Karpas-422 (cell line): ENCODE data around the gene C6orf141. TPM values are rescaled to one million over a fixed set of nuclear protein-coding genes. Genes with fewer than 3 reads are reported as not detected.

ENCODE experiments used
- DNase-seq: peaks from one replicate; pipeline ENCODE4 v3.0.0-alpha.2; 2015
- H2AFZ ChIP-seq: fragments of 200-600 bp; sonication (generic); 2 replicates; pipeline ENCODE4 v1.6.1; 2014; ENCODE audit warnings: antibody characterized with exemption, low read length, mixed read lengths
- H3K27ac ChIP-seq: fragments of 200-600 bp; sonication (generic); 2 replicates; pipeline ENCODE4 v1.5.1; 2014; ENCODE audit warnings: mild to moderate bottlenecking, low read length, moderate library complexity
- H3K27me3 ChIP-seq: fragments of 200-600 bp; sonication (generic); 2 replicates; pipeline ENCODE4 v1.6.1; 2014; ENCODE audit warnings: low read length, mixed read lengths
- H3K36me3 ChIP-seq: fragments of 200-600 bp; sonication (generic); 2 replicates; pipeline ENCODE4 v1.6.1; 2014; ENCODE audit warnings: low read length, mixed read lengths; ENCODE audit not compliant: insufficient read depth
- H3K4me1 ChIP-seq: fragments of 200-600 bp; sonication (generic); 2 replicates; pipeline ENCODE4 v1.6.1; 2014; ENCODE audit warnings: mild to moderate bottlenecking, low read length, mixed read lengths
- H3K4me2 ChIP-seq: fragments of 200-600 bp; sonication (generic); 2 replicates; pipeline ENCODE4 v1.6.1; 2014; ENCODE audit warnings: low read length, low read depth, mild to moderate bottlenecking; ENCODE audit not compliant: poor library complexity, severe bottlenecking
- H3K4me3 ChIP-seq: fragments of 200-600 bp; sonication (generic); 2 replicates; pipeline ENCODE4 v1.5.1; 2014; ENCODE audit warnings: mild to moderate bottlenecking, antibody characterized with exemption, low read length, mixed read lengths
- H3K79me2 ChIP-seq: fragments of 200-600 bp; sonication (generic); 2 replicates; pipeline ENCODE4 v1.6.1; 2014; ENCODE audit warnings: mild to moderate bottlenecking, low read length, mixed read lengths
- H3K9ac ChIP-seq: fragments of 200-600 bp; sonication (generic); 2 replicates; pipeline ENCODE4 v1.6.0; 2014; ENCODE audit warnings: low read length
- H3K9me2 ChIP-seq: fragments of 200-600 bp; sonication (generic), shearing (Covaris generic); replicated peaks from 2 replicates; pipeline ENCODE4 v1.6.0; 2014; ENCODE audit warnings: mild to moderate bottlenecking, low read length, moderate library complexity; ENCODE audit not compliant: insufficient read depth
- H3K9me3 ChIP-seq: fragments of 300-700, 200-600 bp; sonication (generic); 2 replicates; pipeline ENCODE4 v1.6.1; 2014; ENCODE audit warnings: low read length, mixed read lengths
- H4K20me1 ChIP-seq: fragments of 200-600 bp; sonication (generic); 2 replicates; pipeline ENCODE4 v1.6.1; 2014; ENCODE audit warnings: mild to moderate bottlenecking, antibody characterized with exemption, low read length, low read depth; ENCODE audit not compliant: insufficient read depth
- total RNA-seq: library from RNA; depleted of rRNA; stranded (reverse); fragments of >200 nt; shearing (Covaris generic); gene quantifications from 2 replicates; pipeline ENCODE4 v1.2.3, GENCODE V29; 2014; ENCODE audit warnings: low replicate concordance

The C6orf141 gene
- total RNA-seq, 1 experiment from 2014 or later, result not detected

DNA sequence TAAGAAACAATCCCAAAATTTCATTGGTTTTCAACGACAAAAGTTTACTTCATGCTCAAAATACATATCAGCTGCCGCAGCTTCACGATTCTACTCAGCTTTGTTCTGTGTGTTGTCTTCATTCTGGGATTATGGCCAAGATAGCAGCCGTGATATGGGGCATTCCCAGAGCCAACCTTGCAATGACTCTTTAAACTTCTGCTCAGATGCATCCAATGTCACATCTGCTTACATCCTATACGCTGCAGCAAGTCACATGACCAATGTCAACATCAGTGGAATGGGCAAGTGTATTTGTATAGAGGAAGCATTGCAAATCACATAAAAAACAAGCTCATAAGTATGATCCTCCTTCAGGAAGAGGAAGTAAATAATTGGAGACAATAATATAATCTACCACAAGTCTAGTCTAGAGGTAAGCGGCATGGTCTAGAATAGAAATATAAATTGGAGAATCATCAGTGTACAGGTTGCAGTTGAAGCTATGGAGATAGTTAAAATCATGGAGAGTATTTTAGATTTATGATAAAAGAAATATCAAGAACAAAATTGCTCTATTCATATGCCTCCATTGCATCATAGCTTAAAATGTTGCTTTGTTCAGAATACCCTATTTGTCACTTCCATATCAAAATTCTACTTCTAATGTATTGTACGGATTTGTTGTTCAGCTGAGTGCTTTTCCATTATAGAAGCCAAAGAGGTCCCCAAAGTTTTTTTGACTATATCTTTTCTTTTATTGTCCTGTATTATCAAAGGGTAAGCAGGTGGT is 7.2 kb upstream of the C6orf141 start:
- H3K9me2 ChIP-seq, result no peaks in the 10 kb centered on the region
- no peak overlapping the region for H3K4me3 ChIP-seq
- H3K36me3 ChIP-seq, result no peaks in the 10 kb centered on the region
- H3K4me2 ChIP-seq, result no peak overlapping the region
- H4K20me1 ChIP-seq, result no peaks in the 10 kb centered on the region
- H3K4me1 ChIP-seq, result no peaks in the 10 kb centered on the region
- H3K79me2 ChIP-seq, result no peaks in the 10 kb centered on the region
- no peak overlapping the region for H3K27ac ChIP-seq
- H3K9me3 ChIP-seq, result no peaks in the 10 kb centered on the region
- no peak overlapping the region for H3K9ac ChIP-seq
- no peak for DNase-seq
- no peaks in the 10 kb centered on the region for H3K27me3 ChIP-seq
- H2AFZ ChIP-seq, result no peak overlapping the region

- Histone ChIP-seq H3K27me3 (no peaks in the 10 kb centered on the region), H3K9me2 (no peaks in the 10 kb centered on the region), H3K79me2 (no peaks in the 10 kb centered on the region), H3K4me3 (no peak overlapping the region), H2AFZ (no peak overlapping the region), H3K4me2 (no peak overlapping the region), H3K36me3 (no peaks in the 10 kb centered on the region), H3K4me1 (no peaks in the 10 kb centered on the region), H3K9me3 (no peaks in the 10 kb centered on the region), H3K27ac (no peak overlapping the region), H3K9ac (no peak overlapping the region), H4K20me1 (no peaks in the 10 kb centered on the region)
- no peak for DNase-seq
Observed at GRCh38 chr6:49546331-49546730, 4.1 kb upstream of the C6orf141 start.

DNA sequence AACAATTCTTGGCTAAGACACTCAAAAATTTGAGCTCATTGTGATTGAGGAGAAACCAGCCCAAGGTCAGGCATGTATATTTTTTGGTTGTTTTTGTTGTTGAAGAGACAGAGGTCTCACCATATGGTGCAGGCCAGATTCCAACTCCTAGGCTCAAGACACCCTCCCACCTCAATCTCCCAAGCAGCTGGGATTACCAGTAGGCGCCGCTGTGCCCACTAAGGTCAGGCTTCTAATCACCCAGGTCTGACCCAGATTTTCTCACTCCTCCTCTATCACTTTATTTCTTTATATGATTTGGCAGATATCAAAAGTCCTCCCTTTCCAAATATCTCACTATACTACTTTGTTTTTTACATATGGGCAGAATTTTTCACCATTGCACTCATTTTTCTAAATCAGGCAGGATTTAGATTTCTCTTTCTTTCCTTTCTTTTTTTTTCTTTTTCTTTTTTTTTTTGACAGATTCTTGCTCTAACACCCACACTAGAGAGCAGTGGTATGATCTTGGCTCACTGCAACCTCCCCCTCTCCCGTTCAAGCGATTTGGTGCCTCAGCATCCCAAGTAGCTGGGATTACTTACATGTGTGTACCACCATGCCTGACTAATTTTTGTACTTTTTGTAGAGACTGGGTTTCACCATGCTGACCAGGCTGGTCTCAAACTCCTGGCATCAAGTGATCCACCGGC is 1.7 kb upstream of the C6orf141 start:
- H3K9ac ChIP-seq, result no peak overlapping the region
- H4K20me1 ChIP-seq, result no peaks in the 10 kb centered on the region
- no peaks in the 10 kb centered on the region for H3K4me1 ChIP-seq
- H3K4me2 ChIP-seq, result no peak overlapping the region
- no peak overlapping the region for H2AFZ ChIP-seq
- H3K79me2 ChIP-seq, result no peaks in the 10 kb centered on the region
- no peak overlapping the region for H3K4me3 ChIP-seq
- no peak overlapping the region for H3K27ac ChIP-seq
- H3K27me3 ChIP-seq, result no peaks in the 10 kb centered on the region
- H3K9me2 ChIP-seq, result no peaks in the 10 kb centered on the region
- H3K9me3 ChIP-seq, result no peaks in the 10 kb centered on the region
- H3K36me3 ChIP-seq, result no peaks in the 10 kb centered on the region
- no peak for DNase-seq

GRCh38 chr6:49549691-49550491 is 577 bp upstream of the C6orf141 start:
- no peak for DNase-seq
- Histone ChIP-seq H3K4me3 (no peak overlapping the region), H3K4me2 (no peak overlapping the region), H2AFZ (no peak overlapping the region), H3K36me3 (no peaks in the 10 kb centered on the region), H3K9me3 (no peaks in the 10 kb centered on the region), H3K27ac (no peak overlapping the region), H4K20me1 (no peaks in the 10 kb centered on the region), H3K4me1 (no peaks in the 10 kb centered on the region), H3K27me3 (no peaks in the 10 kb centered on the region), H3K9ac (no peak overlapping the region), H3K79me2 (no peaks in the 10 kb centered on the region), H3K9me2 (no peaks in the 10 kb centered on the region)

GRCh38 chr6:49551078-49551865 is 804 bp downstream of the C6orf141 start:
- Histone ChIP-seq H3K9me3 (no peaks in the 10 kb centered on the region), H3K36me3 (no peaks in the 10 kb centered on the region), H2AFZ (no peak overlapping the region), H3K9me2 (no peaks in the 10 kb centered on the region), H3K4me2 (no peak overlapping the region), H3K4me3 (no peak overlapping the region), H3K27ac (no peak overlapping the region), H3K27me3 (no peaks in the 10 kb centered on the region), H3K79me2 (no peaks in the 10 kb centered on the region), H4K20me1 (no peaks in the 10 kb centered on the region), H3K4me1 (no peaks in the 10 kb centered on the region), H3K9ac (no peak overlapping the region)
- no peak for DNase-seq

- no peak overlapping the region for H3K4me2 ChIP-seq
- no peak overlapping the region for H3K9ac ChIP-seq
- H3K27ac ChIP-seq, result no peak overlapping the region
- no peaks in the 10 kb centered on the region for H4K20me1 ChIP-seq
- no peaks in the 10 kb centered on the region for H3K36me3 ChIP-seq
- no peaks in the 10 kb centered on the region for H3K27me3 ChIP-seq
- no peaks in the 10 kb centered on the region for H3K9me3 ChIP-seq
- H2AFZ ChIP-seq, result no peak overlapping the region
- H3K9me2 ChIP-seq, result no peaks in the 10 kb centered on the region
- H3K79me2 ChIP-seq, result no peaks in the 10 kb centered on the region
- DNase-seq, result no peak
- H3K4me3 ChIP-seq, result no peak overlapping the region
- H3K4me1 ChIP-seq, result no peaks in the 10 kb centered on the region
Observed at GRCh38 chr6:49551866-49552129, 1.3 kb downstream of the C6orf141 start.

- Histone ChIP-seq H3K9me2 (no peaks in the 10 kb centered on the region), H2AFZ (no peak overlapping the region), H3K27ac (no peak overlapping the region), H4K20me1 (no peaks in the 10 kb centered on the region), H3K9ac (no peak overlapping the region), H3K4me1 (no peaks in the 10 kb centered on the region), H3K79me2 (no peaks in the 10 kb centered on the region), H3K36me3 (no peaks in the 10 kb centered on the region), H3K4me3 (no peak overlapping the region), H3K9me3 (no peaks in the 10 kb centered on the region), H3K27me3 (no peaks in the 10 kb centered on the region), H3K4me2 (no peak overlapping the region)
- DNase-seq, result no peak
Observed at GRCh38 chr6:49552596-49552995, 2.1 kb downstream of the C6orf141 start.

DNA sequence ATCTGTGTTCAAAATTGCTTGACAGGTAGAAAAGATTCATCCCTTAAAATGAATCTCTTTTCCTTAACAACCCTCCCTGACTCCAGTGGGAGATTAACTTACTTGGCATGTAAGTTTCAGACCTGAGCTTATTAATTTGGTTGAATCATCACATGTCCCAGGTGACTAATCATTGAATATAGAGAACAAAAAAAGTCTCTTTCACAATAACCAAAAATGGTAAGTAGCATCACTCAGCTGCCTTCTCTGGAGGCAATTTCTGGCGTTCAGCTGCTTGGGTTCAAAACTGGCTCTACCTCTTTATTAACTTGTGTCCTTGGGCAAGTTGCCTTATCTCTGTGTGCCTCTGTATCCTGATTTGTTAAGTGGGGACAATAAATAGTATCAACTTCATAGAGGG is 2.9 kb downstream of the C6orf141 start:
- Histone ChIP-seq H3K9me2 (no peaks in the 10 kb centered on the region), H3K4me3 (no peak overlapping the region), H2AFZ (no peak overlapping the region), H3K9ac (no peak overlapping the region), H3K27me3 (no peaks in the 10 kb centered on the region), H3K9me3 (no peaks in the 10 kb centered on the region), H3K4me2 (no peak overlapping the region), H3K4me1 (no peaks in the 10 kb centered on the region), H3K36me3 (no peaks in the 10 kb centered on the region), H3K79me2 (no peaks in the 10 kb centered on the region), H3K27ac (no peak overlapping the region), H4K20me1 (no peaks in the 10 kb centered on the region)
- DNase-seq, result no peak
